OCI-LY3 (cell line): Measurements from ENCODE around the gene PTPN3.

Experiments used
- H2AFZ ChIP-seq: fragments of 200-600, 300-600 bp; shearing (Covaris generic); 2 replicates; pipeline ENCODE4 v1.6.0; 2014; ENCODE audit warnings: antibody characterized with exemption, low read depth, low read length
- H3K27ac ChIP-seq: fragments of 200-600, 300-600 bp; sonication (generic); 2 replicates; pipeline ENCODE4 v1.5.1; 2014; ENCODE audit warnings: mild to moderate bottlenecking, low read length, moderate library complexity, mixed read lengths
- H3K27me3 ChIP-seq: fragments of 200-600, 300-600 bp; sonication (generic); 2 replicates; pipeline ENCODE4 v1.6.1; 2014; ENCODE audit warnings: low read depth, low read length, mixed read lengths
- H3K36me3 ChIP-seq: fragments of 200-600, 300-600 bp; sonication (generic); replicated peaks from 2 replicates; pipeline ENCODE3; 2014; ENCODE audit warnings: low read depth, low read length, mixed read lengths
- H3K4me1 ChIP-seq: fragments of 300-600, 200-600 bp; sonication (generic); 2 replicates; pipeline ENCODE4 v1.6.1; 2014; ENCODE audit warnings: low read length, mixed read lengths
- H3K4me2 ChIP-seq: fragments of 200-600, 300-600 bp; sonication (generic); 2 replicates; pipeline ENCODE4 v1.6.1; 2014; ENCODE audit warnings: low read length, mixed read lengths
- H3K4me3 ChIP-seq: fragments of 300-600, 200-600 bp; sonication (generic); 2 replicates; pipeline ENCODE4 v1.5.1; 2014; ENCODE audit warnings: antibody characterized with exemption, mild to moderate bottlenecking, low read length, moderate library complexity
- H3K79me2 ChIP-seq: fragments of 300-600, 200-600 bp; shearing (Covaris generic); 2 replicates; pipeline ENCODE4 v1.6.1; 2014; ENCODE audit warnings: mild to moderate bottlenecking, low read length, mixed read lengths
- H3K9ac ChIP-seq: fragments of 300-600, 200-600 bp; shearing (Covaris generic); 2 replicates; pipeline ENCODE4 v1.6.0; 2014; ENCODE audit warnings: mild to moderate bottlenecking, low read length, moderate library complexity
- H3K9me3 ChIP-seq: fragments of 200-600, 300-600 bp; shearing (Covaris generic); 2 replicates; pipeline ENCODE4 v1.6.1; 2014; ENCODE audit warnings: low read length, mixed read lengths; ENCODE audit not compliant: insufficient read depth
- H4K20me1 ChIP-seq: fragments of 200-600, 300-600 bp; sonication (generic); 2 replicates; pipeline ENCODE4 v1.6.1; 2016; ENCODE audit warnings: low read length, mixed read lengths; ENCODE audit not compliant: insufficient read depth
- EZH2phosphoT487 ChIP-seq: fragments of 200-600 bp; shearing (Covaris generic); IDR thresholded peaks from 2 replicates; pipeline ENCODE4 v1.6.1; 2018; ENCODE audit warnings: antibody characterized with exemption, mixed run types, low read depth
- TF ChIP-seq, protein P1 (sequence below): fragments of 200-600, 300-600 bp; sonication (generic); IDR thresholded peaks from 2 replicates; pipeline ENCODE4 v1.5.1; 2014; ENCODE audit warnings: antibody characterized with exemption, low read length, low read depth

PTPN3 gene

GRCh38 chr9:109440797-109441287 lies 57.3 kb downstream of the PTPN3 start:
- Histone ChIP-seq H3K27me3 (peaks cover 62% of the 10 kb centered on the region), H3K9ac (no peak overlapping the region), H3K9me3 (no peaks in the 10 kb centered on the region), H3K4me1 (peaks cover 27% of the 10 kb centered on the region), H3K4me2 (peak overlapping the region; percentile 69), H4K20me1 (no peaks in the 10 kb centered on the region), H3K79me2 (no peaks in the 10 kb centered on the region), H3K4me3 (peak overlapping the region; percentile 27; the same call in 1 of the 2 replicates), H3K36me3 (no peaks in the 10 kb centered on the region), H3K27ac (0 out of 2 replicates have a peak overlapping the region, but pooled peaks have one; percentile 18), H2AFZ (no peak overlapping the region)
- TF ChIP-seq EZH2phosphoT487 = no peak
- TF ChIP-seq, protein P1, sequence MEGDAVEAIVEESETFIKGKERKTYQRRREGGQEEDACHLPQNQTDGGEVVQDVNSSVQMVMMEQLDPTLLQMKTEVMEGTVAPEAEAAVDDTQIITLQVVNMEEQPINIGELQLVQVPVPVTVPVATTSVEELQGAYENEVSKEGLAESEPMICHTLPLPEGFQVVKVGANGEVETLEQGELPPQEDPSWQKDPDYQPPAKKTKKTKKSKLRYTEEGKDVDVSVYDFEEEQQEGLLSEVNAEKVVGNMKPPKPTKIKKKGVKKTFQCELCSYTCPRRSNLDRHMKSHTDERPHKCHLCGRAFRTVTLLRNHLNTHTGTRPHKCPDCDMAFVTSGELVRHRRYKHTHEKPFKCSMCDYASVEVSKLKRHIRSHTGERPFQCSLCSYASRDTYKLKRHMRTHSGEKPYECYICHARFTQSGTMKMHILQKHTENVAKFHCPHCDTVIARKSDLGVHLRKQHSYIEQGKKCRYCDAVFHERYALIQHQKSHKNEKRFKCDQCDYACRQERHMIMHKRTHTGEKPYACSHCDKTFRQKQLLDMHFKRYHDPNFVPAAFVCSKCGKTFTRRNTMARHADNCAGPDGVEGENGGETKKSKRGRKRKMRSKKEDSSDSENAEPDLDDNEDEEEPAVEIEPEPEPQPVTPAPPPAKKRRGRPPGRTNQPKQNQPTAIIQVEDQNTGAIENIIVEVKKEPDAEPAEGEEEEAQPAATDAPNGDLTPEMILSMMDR = peak; percentile 66

DNA sequence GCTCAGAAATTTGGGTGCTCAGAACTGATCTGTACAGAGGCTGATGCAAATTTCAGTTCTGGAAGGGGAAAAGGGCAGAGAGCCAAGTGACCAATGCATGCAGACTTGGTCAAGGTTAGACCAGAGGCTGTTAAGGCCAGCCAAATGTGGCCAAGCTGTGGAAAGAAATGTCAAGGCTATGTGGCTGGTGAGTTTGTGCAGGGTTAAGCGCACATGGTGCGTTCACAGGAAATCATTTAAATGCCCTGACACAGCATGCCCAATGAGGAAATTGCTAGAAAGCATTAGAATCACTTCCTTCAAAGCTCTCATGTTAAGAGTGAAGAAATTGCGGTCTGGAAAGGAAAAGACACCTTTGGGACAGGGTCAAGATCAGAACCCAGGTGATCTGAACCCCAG lies 58.0 kb downstream of the PTPN3 start:
- TF ChIP-seq, protein P1 = no peak
- TF ChIP-seq EZH2phosphoT487 = no peak
- no peak overlapping the region for H3K4me3 ChIP-seq
- peaks cover 27% of the 10 kb centered on the region for H3K4me1 ChIP-seq
- no peak overlapping the region for H3K9ac ChIP-seq
- H3K36me3 ChIP-seq = no peaks in the 10 kb centered on the region
- peaks cover 64% of the 10 kb centered on the region for H3K27me3 ChIP-seq
- peak overlapping the region; percentile 69 for H3K4me2 ChIP-seq
- no peaks in the 10 kb centered on the region for H3K79me2 ChIP-seq
- peak overlapping the region; percentile 18; the same call in 1 of the 2 replicates for H3K27ac ChIP-seq
- H2AFZ ChIP-seq = no peak overlapping the region
- H4K20me1 ChIP-seq = no peaks in the 10 kb centered on the region
- no peaks in the 10 kb centered on the region for H3K9me3 ChIP-seq

DNA sequence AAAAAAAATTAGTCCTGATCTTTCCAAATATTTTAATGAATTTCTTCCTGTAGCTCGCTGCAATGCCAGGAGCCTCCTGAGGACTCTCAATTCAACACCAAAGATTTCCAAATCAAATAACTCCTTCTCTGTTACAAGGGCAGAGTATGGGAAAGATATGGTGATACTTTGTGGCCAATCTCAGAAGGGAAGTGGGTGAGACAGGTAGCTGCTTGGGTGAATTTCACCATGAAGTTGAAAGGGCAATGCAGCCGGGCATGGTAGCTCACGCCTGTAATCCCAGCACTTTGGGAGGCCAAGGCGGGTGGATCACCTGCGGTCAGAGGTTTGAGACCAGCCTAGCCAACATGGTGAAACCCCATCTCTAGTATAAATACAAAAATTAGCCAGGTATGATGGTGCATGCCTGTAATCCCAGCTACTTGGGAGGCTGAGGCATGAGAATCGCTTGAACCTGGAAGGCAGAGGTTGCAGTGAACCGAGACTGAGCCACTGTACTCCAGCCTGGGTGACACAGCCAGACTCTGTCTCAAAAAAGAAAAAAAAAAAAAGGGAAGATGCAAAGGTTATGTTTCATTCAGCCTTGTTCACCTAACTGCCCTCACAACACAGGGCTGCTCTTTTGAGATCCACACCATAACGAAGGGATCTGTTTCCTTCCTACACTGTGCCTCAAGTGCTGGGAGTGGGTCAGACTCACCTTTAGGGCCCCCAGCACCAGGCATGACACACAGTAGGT lies 58.6 kb downstream of the PTPN3 start:
- Histone ChIP-seq H3K4me1 (peaks cover 27% of the 10 kb centered on the region), H3K9ac (no peak overlapping the region), H4K20me1 (no peaks in the 10 kb centered on the region), H3K36me3 (no peaks in the 10 kb centered on the region), H3K27ac (no peak overlapping the region), H3K79me2 (no peaks in the 10 kb centered on the region), H3K27me3 (peaks cover 58% of the 10 kb centered on the region), H3K4me3 (no peak overlapping the region), H2AFZ (no peak overlapping the region), H3K9me3 (no peaks in the 10 kb centered on the region), H3K4me2 (peak overlapping the region; percentile 69)
- no peak for TF ChIP-seq EZH2phosphoT487
- TF ChIP-seq, protein P1 = no peak

- no peak overlapping the region for H3K4me3 ChIP-seq
- peaks cover 36% of the 10 kb centered on the region for H3K27me3 ChIP-seq
- no peaks in the 10 kb centered on the region for H3K36me3 ChIP-seq
- H4K20me1 ChIP-seq = no peaks in the 10 kb centered on the region
- H3K27ac ChIP-seq = no peak overlapping the region
- no peak overlapping the region for H3K9ac ChIP-seq
- H3K9me3 ChIP-seq = no peaks in the 10 kb centered on the region
- peaks cover 27% of the 10 kb centered on the region for H3K4me1 ChIP-seq
- H3K79me2 ChIP-seq = no peaks in the 10 kb centered on the region
- H3K4me2 ChIP-seq = no peak overlapping the region
- H2AFZ ChIP-seq = no peak overlapping the region
- TF ChIP-seq, protein P1 = no peak
- no peak for TF ChIP-seq EZH2phosphoT487
Observed at GRCh38 chr9:109437286-109437685, 60.8 kb downstream of the PTPN3 start.
